Frontal cortex (tissue), 4 donors: ENCODE data around the gene UBE2V1. TPM values are rescaled to one million over a fixed set of nuclear protein-coding genes. Genes with fewer than 3 reads are reported as not detected.
A peak's percentile ranks its signal among the peaks of the same experiment; 100 is the strongest.
"Not testable (repeated sequence)": the region's sequence is repeated elsewhere in the genome, so short reads cannot be mapped to it uniquely, and the experiment has no call there.

Source experiments
- DNase-seq, 2 donors: peaks; one replicate each; pipeline ENCODE4 v3.0.0; 2012; ENCODE audit warnings: low spot score in 2 of 2
- FAIRE-seq: peaks from 2 replicates; lab custom pipeline; 2012; peaks lifted over from hg19 to GRCh38; lab: Jason Lieb, UNC
- total RNA-seq: library from RNA; depleted of rRNA; stranded (reverse); fragments of >200 nt; gene quantifications from one replicate; pipeline ENCODE4 v1.2.3, GENCODE V29; 2014
- donor health status: control.
- donor health status: control.
- donor health status: control.

Gene UBE2V1
- total RNA-seq, 1 donor from 2014 or later: 20.0 TPM

DNA sequence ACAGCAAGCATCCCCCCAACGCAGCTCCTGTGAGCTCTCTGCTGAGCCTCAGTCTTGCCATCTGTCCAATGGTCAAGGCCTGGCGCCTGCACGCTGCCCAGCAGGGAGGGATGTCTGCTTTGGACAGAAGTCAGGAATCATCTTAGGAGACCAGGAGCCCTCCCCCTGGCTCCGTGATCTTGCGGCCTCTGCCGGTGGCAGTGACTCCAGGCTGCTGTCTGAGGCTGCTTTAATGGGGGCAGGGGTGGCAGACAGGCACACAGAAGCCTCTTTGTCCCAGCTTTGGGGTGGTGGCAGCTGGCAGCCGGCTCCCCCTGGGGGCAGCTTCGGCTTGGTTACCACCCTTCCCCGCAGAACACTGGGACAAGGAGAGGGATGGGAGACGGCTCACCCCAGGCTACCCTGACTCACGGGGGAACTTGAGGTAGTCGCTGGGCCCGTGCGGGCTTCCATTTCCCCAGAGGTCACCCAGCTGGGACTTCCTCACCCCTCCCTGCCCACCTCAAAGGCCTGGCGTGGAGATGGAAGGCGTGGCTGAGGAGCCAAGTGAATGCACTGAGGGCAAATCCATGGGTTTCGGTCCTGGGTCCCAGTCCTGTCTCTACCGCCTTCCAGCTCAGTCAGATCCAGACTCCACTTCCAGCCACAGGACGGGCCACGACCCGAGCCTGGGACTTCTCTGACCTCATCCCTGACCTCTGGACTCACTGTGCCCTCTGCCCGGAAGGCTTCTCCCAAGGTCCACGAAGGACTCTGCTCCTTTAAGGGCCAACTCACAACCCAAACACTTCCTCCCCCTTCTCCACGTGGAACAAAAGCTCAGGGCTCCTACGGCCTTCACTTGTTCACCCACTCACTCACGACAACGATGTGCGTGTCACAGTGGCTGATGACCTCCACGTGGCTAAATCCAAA lies 25.8 kb upstream of the UBE2V1 start:
- FAIRE-seq: no peak

GRCh38 chr20:50138120-50138478 lies 25.1 kb upstream of the UBE2V1 start:
- FAIRE-seq (no peak), DNase-seq (no peak)

More for the DNA sequence above, 25.8 kb upstream of the UBE2V1 start:
- peak in 1 of 2 donors; percentile 48 for DNase-seq

DNA sequence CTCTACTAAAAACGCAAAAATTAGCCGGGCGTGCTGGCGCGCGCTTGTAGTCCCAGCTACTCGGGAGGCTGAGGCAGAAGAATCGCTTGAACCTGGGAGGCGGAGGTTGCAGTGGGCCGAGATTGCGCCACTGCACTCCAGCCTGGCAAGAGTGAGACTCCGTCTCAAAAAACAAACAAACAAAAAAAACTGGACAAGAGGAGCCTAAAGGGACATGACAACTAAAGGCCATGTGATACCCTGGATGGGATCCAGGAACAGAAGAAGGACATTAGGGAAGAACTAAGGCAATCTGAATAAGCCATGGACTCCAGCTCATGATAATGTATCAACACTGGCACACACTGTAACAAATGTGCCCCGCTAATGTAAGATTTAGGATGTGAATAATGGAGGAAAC lies 24.8 kb upstream of the UBE2V1 start:
- not testable (repeated sequence) for FAIRE-seq, DNase-seq

DNA sequence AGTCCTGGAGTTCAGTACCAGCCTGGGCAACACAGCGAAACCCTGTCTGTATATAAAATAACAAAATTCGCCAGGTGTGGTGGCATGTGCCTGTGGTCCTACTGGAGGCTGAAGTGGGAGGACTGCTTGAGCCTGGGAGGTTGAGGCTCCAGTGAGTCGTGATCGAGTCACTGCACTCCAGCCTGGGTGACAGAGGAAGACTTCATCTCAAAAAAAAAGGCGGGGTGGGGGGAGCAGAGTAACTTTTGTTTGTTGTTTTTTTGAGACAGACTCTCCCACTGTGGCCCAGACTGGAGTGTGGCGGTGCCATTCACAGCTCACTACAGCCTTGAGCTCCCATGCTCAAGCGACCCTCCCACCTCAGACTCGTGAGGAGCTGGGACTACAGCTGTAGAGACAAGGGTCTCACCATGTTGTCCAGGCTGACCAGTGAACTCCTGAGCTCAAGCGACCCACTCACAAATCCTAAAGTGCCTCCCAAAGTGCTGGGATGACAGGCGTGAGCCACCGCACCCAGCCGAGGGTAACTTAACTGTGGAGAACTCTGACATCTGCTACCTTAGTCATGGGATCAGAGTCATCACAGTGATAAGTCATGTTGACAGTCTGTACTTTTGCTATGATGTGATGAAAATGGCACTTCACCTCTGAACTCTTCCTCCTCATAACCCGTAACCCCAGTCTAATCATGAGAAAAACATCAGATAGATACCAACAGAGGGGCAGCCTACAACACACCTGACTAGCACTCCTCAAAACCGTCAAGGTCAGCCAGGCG lies 24.1 kb upstream of the UBE2V1 start:
- DNase-seq (no peak), FAIRE-seq (no peak)

- DNase-seq, FAIRE-seq: not testable (repeated sequence)
These were observed 22.2 kb upstream of the UBE2V1 start for GRCh38 chr20:50135157-50135556.

DNA sequence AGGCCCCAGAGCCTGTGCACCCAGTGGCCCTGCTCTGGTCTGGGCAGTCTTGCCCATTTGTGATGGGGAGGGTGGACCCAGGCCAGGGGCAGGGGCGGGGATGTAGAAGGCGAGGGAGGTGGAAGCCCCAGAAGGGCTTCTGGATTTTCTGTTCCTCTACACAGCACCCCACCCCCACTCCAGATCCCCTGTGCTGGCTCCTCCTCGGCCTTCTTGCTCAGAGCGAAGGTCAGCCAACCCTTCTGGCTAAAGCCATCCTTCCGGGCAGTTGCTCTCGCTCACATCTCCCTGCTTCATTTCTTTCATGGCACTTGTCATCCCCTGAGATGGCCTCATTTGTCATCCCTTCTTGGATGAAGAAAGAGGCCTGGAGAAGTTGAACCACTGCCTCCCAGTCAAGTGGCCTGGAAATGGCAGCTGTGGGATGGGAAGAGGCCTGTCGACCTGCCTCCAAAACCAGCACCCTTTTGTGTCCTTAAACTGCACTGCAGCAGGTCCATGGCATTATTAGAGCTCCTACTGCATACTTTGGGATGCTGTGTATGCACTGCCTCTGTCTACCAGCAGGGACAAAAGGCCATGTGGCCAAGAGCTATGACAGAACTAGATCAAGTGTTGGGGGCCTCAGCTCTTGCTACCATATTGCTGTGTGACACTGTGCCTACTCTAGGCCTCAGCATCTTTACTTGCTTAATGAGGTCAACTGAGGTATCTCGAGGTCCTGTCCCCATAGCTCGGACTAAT lies 20.7 kb upstream of the UBE2V1 start:
- DNase-seq (no peak), FAIRE-seq (no peak)

DNA sequence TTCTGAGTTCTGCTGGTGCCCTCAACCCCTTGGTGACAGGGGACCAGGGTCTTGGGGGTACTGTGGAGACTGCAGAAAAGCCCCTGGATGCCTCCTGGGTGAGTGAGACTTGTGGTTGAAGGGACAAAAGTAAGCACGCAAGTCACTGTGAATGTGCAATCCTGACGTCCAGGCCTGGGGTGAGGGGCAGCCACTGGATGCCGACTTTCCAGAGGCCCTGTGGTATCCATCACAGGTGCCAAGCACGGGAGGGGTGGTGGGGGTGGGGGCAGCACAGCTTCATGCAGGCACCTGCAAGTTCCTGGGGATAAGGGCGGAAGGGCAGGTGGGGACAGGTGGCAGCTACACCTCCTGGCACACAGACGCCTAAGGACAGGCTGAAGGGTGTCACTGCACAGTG lies 20.1 kb upstream of the UBE2V1 start:
- no peak for DNase-seq
- FAIRE-seq: no peak

GRCh38 chr20:50130995-50131394 lies 18.0 kb upstream of the UBE2V1 start:
- no peak for FAIRE-seq
- no peak for DNase-seq

- no peak for FAIRE-seq
- DNase-seq: no peak
These were observed 17.4 kb upstream of the UBE2V1 start for GRCh38 chr20:50130356-50130723.

GRCh38 chr20:50129662-50130355 lies 16.9 kb upstream of the UBE2V1 start:
- no peak for DNase-seq
- no peak for FAIRE-seq

- FAIRE-seq: no peak
These were observed 15.6 kb upstream of the UBE2V1 start for GRCh38 chr20:50128520-50128905.

DNA sequence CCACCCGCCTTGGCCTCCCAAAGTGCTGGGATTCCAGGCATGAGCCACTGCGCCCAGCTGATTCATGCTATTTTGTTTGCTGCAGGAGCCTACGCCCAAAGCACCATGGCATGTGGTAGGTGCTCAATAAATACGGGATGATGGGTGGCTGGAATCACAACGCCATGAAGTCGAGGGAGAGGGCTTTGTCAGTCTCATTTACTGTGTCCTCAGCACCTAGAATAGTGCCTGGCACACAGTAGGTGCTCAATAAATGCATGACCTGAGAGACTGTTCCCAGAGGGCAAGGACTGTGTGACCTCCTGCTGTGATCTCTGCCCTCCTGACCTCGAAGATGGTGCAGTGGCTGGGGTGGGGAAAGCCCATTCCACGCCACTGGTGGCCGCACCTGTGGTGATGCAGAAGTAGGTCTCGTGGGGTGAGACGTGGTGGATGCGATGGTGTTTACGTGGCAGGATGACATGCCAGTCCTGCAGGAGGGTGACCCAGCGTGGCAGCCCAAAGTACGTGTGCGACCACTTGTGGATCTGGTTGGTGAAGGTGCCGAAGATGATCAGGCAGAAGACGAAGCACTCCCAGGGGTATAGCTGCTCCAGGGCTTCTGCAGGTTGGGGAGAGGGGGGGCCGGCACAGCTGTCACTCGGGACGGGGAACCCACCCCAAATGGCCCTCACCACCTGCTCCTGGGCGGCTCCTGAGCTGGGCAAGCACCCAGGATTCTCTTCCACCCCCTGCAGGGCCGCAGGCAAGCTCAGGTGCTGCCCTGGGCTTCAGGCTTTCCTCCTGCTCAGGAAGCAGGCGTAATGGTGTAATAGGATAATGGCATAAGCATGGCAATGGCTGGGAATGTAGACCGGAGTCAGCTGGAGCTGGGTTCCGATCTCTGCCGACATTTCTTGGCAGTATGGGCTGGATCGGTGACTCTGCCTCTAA lies 14.9 kb upstream of the UBE2V1 start:
- no peak for DNase-seq
- FAIRE-seq: no peak

More at GRCh38 chr20:50128520-50128905, 15.6 kb upstream of the UBE2V1 start:
- DNase-seq: no peak

GRCh38 chr20:50126662-50127061 lies 13.7 kb upstream of the UBE2V1 start:
- DNase-seq (no peak), FAIRE-seq (no peak)

DNA sequence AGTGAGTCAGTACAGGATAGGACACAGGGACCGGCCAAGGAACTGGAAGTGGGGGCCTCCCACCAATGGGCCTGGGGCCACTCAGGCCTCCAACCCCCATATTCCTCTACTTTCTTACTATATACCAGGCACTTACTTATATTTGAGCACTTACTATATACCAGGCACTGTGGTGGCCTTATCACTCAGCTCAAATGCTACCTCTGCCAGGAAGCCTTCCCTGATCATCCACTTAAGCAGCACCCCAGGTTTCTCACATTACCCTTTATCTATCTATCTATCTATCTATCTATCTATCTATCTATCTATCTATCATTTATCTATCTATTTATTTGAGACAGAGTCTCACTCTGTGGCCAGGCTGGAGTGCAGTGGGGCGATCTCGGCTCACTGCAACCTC lies 12.3 kb upstream of the UBE2V1 start:
- DNase-seq (no peak), FAIRE-seq (no peak)

GRCh38 chr20:50124496-50124895 lies 11.5 kb upstream of the UBE2V1 start:
- FAIRE-seq (no peak), DNase-seq (no peak)

- DNase-seq (no peak), FAIRE-seq (no peak)
These were observed 10.5 kb upstream of the UBE2V1 start for GRCh38 chr20:50123418-50123817.

DNA sequence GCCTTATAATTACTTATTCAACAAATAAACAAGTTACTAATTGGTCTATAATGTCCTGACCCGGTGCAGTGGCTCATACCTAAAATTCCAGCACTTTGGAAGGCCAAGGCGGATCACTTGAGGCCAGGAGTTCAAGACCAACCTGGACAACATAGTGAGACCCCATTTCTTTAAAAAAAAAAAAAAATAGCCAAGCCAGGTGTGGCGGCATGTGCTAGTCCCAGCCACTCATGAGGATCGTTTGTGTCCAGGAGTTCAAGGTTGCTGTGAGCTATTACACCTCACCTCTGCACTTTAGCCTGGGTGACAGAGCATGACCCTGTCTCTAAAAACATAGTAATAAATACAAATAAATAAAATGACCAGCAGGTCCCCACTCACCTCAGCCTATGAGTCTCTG lies 9.8 kb upstream of the UBE2V1 start:
- DNase-seq: no peak
- FAIRE-seq: no peak

DNA sequence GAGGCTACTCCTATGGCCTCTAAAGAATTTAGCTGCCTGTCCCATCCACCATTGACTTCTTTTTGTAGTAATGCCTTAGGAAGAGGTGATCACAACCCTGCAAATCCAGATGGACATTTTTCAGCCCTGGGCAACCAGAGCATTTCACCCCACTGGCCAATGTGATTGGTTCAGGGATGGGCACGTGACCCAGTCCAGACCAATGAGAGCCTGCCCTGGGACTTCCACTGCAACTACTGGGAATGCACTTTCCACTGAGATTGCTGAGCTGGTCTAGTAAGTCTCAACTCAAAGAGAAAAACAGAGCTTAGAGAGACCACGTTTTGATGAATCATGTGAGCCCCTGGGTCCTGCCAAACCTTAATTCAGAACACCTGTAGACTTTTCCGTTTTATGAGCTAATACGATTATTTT lies 8.9 kb upstream of the UBE2V1 start:
- FAIRE-seq: no peak
- no peak for DNase-seq
